CD14-positive monocyte (primary cell): ENCODE results near the gene GIGYF2. TPM values are rescaled to one million over a fixed set of nuclear protein-coding genes. Genes with fewer than 3 reads are reported as not detected.

Experiments
- DNase-seq, 3 donors: peaks; one replicate each; pipeline ENCODE4 v3.0.0-alpha.2; 2011 to 2022
- H2AFZ ChIP-seq: 2 replicates; pipeline ENCODE4 v1.6.0; 2012; ENCODE audit warnings: mild to moderate bottlenecking, low read depth, low read length, inconsistent platforms; ENCODE audit not compliant: insufficient read depth, poor library complexity, severe bottlenecking
- H3K27ac ChIP-seq, 2 donors: 1 replicate in 1 of 2; 2 replicates in 1 of 2; pipeline ENCODE4 v1.5.1; 2012 to 2013; ENCODE audit warnings: low read length in 2 of 2, control low read depth in 1 of 2, inconsistent platforms in 1 of 2, low read depth in 1 of 2, mild to moderate bottlenecking in 1 of 2
- H3K27me3 ChIP-seq, 2 donors: one replicate each; pipeline versions ENCODE4 v1.6.0 to v1.6.1; 2011 to 2013; ENCODE audit warnings: low read length in 2 of 2; ENCODE audit not compliant: control insufficient read depth in 2 of 2, insufficient read depth in 2 of 2
- H3K36me3 ChIP-seq, 2 donors: replicated peaks in 1 of 2; 1 replicate in 1 of 2; 2 replicates in 1 of 2; pipeline versions ENCODE4 v1.5.1 to v1.6.1; 2012 to 2013; ENCODE audit warnings: low read length in 2 of 2, control low read depth in 1 of 2, inconsistent platforms in 1 of 2, mild to moderate bottlenecking in 1 of 2; ENCODE audit not compliant: insufficient read depth in 2 of 2, control insufficient read depth in 1 of 2
- H3K4me1 ChIP-seq, 2 donors: 1 replicate in 1 of 2; 2 replicates in 1 of 2; pipeline versions ENCODE4 v1.5.1 to v1.6.1; 2012 to 2013; ENCODE audit warnings: low read length in 2 of 2, control low read depth in 1 of 2, inconsistent platforms in 1 of 2, mild to moderate bottlenecking in 1 of 2, moderate library complexity in 1 of 2; ENCODE audit not compliant: insufficient read depth in 2 of 2, control insufficient read depth in 1 of 2
- H3K4me2 ChIP-seq: replicated peaks from 2 replicates; pipeline ENCODE3; 2012; ENCODE audit warnings: low read length, moderate library complexity, mild to moderate bottlenecking; ENCODE audit not compliant: poor library complexity, severe bottlenecking; ENCODE audit errors: extremely low read depth
- H3K4me3 ChIP-seq, 3 experiments: fragments of 200-600 bp in 1 of 3; sonication (generic) in 1 of 3; replicated peaks in 1 of 3; 1 replicate in 2 of 3; 2 replicates in 1 of 3; pipeline ENCODE4 v1.5.1; 2011 to 2013; ENCODE audit warnings: low read length in 3 of 3, mild to moderate bottlenecking in 3 of 3, control low read depth in 2 of 3, low read depth in 2 of 3, inconsistent platforms in 1 of 3, moderate library complexity in 1 of 3
- H3K79me2 ChIP-seq: 2 replicates; pipeline ENCODE4 v1.6.0; 2012; ENCODE audit warnings: mild to moderate bottlenecking, control low read depth, inconsistent platforms, low read length, moderate library complexity; ENCODE audit not compliant: insufficient read depth
- H3K9ac ChIP-seq: 2 replicates; pipeline ENCODE4 v1.6.0; 2017; ENCODE audit warnings: low read length, mild to moderate bottlenecking; ENCODE audit not compliant: insufficient read depth, poor library complexity, severe bottlenecking
- H3K9me3 ChIP-seq, 2 donors: replicated peaks in 1 of 2; 1 replicate in 1 of 2; 2 replicates in 1 of 2; pipeline versions ENCODE4 v1.5.1 to v1.6.1; 2012 to 2013; ENCODE audit warnings: low read length in 2 of 2, control low read depth in 1 of 2; ENCODE audit not compliant: control insufficient read depth in 1 of 2, insufficient read depth in 1 of 2
- H4K20me1 ChIP-seq: 2 replicates; pipeline ENCODE4 v1.6.0; 2012; ENCODE audit warnings: mild to moderate bottlenecking, low read length, control low read depth, moderate library complexity; ENCODE audit not compliant: insufficient read depth
- H3K27ac Mint-ChIP-seq, 7 donors: one replicate each; pipeline ENCODE4 v1.8.0; 2020; ENCODE audit warnings: mild to moderate bottlenecking in 7 of 7, mixed read lengths in 7 of 7, moderate library complexity in 6 of 7, inconsistent platforms in 2 of 7
- H3K27me3 Mint-ChIP-seq, 3 donors: one replicate each; pipeline ENCODE4 v1.8.0; 2021 to 2022; ENCODE audit warnings: low read depth in 3 of 3, mild to moderate bottlenecking in 3 of 3, mixed read lengths in 3 of 3, moderate library complexity in 3 of 3, inconsistent platforms in 1 of 3
- H3K36me3 Mint-ChIP-seq, 2 donors: one replicate each; pipeline ENCODE4 v1.8.0; 2020; ENCODE audit warnings: mixed read lengths in 2 of 2, inconsistent platforms in 1 of 2, mild to moderate bottlenecking in 1 of 2
- H3K4me1 Mint-ChIP-seq: one replicate; pipeline ENCODE4 v1.8.0; 2020; ENCODE audit warnings: mild to moderate bottlenecking, mixed read lengths
- H3K4me3 Mint-ChIP-seq, 2 donors: one replicate each; pipeline ENCODE4 v1.8.0; 2020; ENCODE audit warnings: mild to moderate bottlenecking in 2 of 2, mixed read lengths in 2 of 2, moderate library complexity in 1 of 2
- H3K9me3 Mint-ChIP-seq, 7 donors: one replicate each; pipeline ENCODE4 v1.8.0; 2020 to 2022; ENCODE audit warnings: mixed read lengths in 7 of 7, mild to moderate bottlenecking in 6 of 7, moderate library complexity in 6 of 7, inconsistent platforms in 2 of 7
- CTCF ChIP-seq: fragments of 200-600 bp; IDR thresholded peaks from one replicate; pipeline ENCODE4 v1.8.0; 2022; ENCODE audit warnings: antibody characterized with exemption, mild to moderate bottlenecking
- WGBS: methylation state at CpG from one replicate; pipeline ENCODE4 v1.1.5; 2013; ENCODE audit warnings: missing lambda C conversion rate; ENCODE audit not compliant: insufficient coverage; 5-methylcytosine and 5-hydroxymethylcytosine counted together
- intact Hi-C, 2 donors: fragments of 100-400 bp; cut with micrococcal nuclease; formaldehyde crosslinking; loops; one replicate each; pipeline versions ENCODE4 v1.15.0 to v1.15.1; 2023
- polyA plus RNA-seq, 3 donors: library from polyadenylated mRNA; depleted of rRNA in 1 of 3; unstranded in 2 of 3; stranded (reverse) in 1 of 3; fragments of 300-500 nt in 2 of 3; fragments of >200 nt in 1 of 3; fragmentation: Illumina TruSeq in 2 of 3; gene quantifications; 1 replicate in 2 of 3; 2 replicates in 1 of 3; pipeline ENCODE4 v1.2.3, GENCODE V29; 2012 to 2021

GIGYF2 gene
- polyA plus RNA-seq, 3 donors: 7.7 to 20.7 (median 17.3) TPM

DNA sequence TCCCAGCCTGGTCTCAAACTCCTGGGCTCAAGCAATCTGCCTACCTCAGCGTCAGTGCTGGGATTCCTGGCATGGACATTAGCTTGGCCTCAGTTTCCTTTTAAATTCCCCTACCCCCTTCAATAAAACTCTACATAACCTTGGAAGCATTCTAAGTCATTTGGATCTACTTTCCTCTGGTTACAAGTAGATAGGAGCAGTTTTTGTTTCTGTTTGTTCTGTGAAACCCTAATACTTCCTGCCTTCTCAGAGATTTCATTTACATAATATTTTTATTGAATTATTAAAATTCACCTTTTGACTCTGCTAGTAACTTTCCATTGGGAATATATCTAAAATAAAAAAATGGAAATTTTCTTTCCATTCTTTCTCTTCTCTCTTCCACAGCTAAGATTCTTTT lies 25.9 kb downstream of the GIGYF2 start:
- H3K4me1 ChIP-seq: no peaks in the 10 kb centered on the region
- no peaks in the 10 kb centered on the region for H3K27me3 ChIP-seq
- no peak overlapping the region for H2AFZ ChIP-seq
- no peak overlapping the region for H3K4me3 ChIP-seq
- H3K9ac ChIP-seq: no peak overlapping the region
- H3K4me2 ChIP-seq: no peak overlapping the region
- Mint-ChIP-seq H3K36me3 (peaks cover 56 to 77% of the 10 kb centered on the region in 2 donors), H3K9me3 (peaks cover 0 to 8% (median 3%) of the 10 kb centered on the region in 7 donors), H3K27ac (peak overlapping the region in 2 of 7 donors; percentile 28 to 40), H3K4me1 (peaks cover 12% of the 10 kb centered on the region), H3K4me3 (no peak overlapping the region), H3K27me3 (no peaks in the 10 kb centered on the region)
- peaks cover 79% of the 10 kb centered on the region for H4K20me1 ChIP-seq
- intact Hi-C loops: no loop called here
- TF ChIP-seq CTCF: no peak
- H3K9me3 ChIP-seq: no peaks in the 10 kb centered on the region
- WGBS: no CpG with 5 or more reads among the region's 1 CpG
- peaks cover 60 to 87% of the 10 kb centered on the region in 2 donors for H3K36me3 ChIP-seq
- no peak for DNase-seq
- no peak overlapping the region for H3K27ac ChIP-seq
- peaks cover 73% of the 10 kb centered on the region for H3K79me2 ChIP-seq

- H3K27me3 Mint-ChIP-seq: no peaks in the 10 kb centered on the region
- no peak overlapping the region for H3K4me3 ChIP-seq
- no peaks in the 10 kb centered on the region for H3K4me1 ChIP-seq
- peaks cover 75% of the 10 kb centered on the region for H4K20me1 ChIP-seq
- peaks cover 2% of the 10 kb centered on the region for H3K4me1 Mint-ChIP-seq
- H3K36me3 Mint-ChIP-seq: peaks cover 56 to 75% of the 10 kb centered on the region in 2 donors
- WGBS: 93% methylated on average over 2 of the region's 3 CpGs
- peak overlapping the region in 4 of 7 donors; percentile 48 to 75 (median 66) for H3K27ac Mint-ChIP-seq
- no peak for DNase-seq
- H3K27me3 ChIP-seq: no peaks in the 10 kb centered on the region
- H3K9ac ChIP-seq: no peak overlapping the region
- H3K9me3 Mint-ChIP-seq: no peaks in the 10 kb centered on the region
- H3K4me2 ChIP-seq: no peak overlapping the region
- H2AFZ ChIP-seq: no peak overlapping the region
- H3K4me3 Mint-ChIP-seq: no peak overlapping the region
- TF ChIP-seq CTCF: no peak
- no peaks in the 10 kb centered on the region for H3K9me3 ChIP-seq
- H3K79me2 ChIP-seq: peaks cover 42% of the 10 kb centered on the region
- intact Hi-C loops: no loop called here
- H3K36me3 ChIP-seq: peaks cover 65 to 93% of the 10 kb centered on the region in 2 donors
- peak overlapping the region in 1 of 2 donors; percentile 7 for H3K27ac ChIP-seq
Measured at GRCh38 chr2:232728785-232729184, 31.7 kb downstream of the GIGYF2 start.
